Upper lobe of right lung (tissue), 1 donor: ENCODE measurements around the gene RALGPS1. TPM values are rescaled to one million over a fixed set of nuclear protein-coding genes. Genes with fewer than 3 reads are reported as not detected.

ENCODE experiments used
- ATAC-seq: fragments of 200-7000 bp; cut with Tn5 transposase; one replicate; pipeline ENCODE4 v1.9.1; 2020; ENCODE audit warnings: mild to moderate bottlenecking, moderate library complexity
- DNase-seq: peaks from one replicate; pipeline ENCODE4 v3.0.0-alpha.2; 2020
- H3K27ac ChIP-seq: fragments of 200-600 bp; one replicate; pipeline ENCODE4 v1.8.0; 2022
- H3K27me3 ChIP-seq: fragments of 200-600 bp; one replicate; pipeline ENCODE4 v1.8.0; 2022; ENCODE audit warnings: mild to moderate bottlenecking
- H3K36me3 ChIP-seq: fragments of 200-600 bp; one replicate; pipeline ENCODE4 v1.8.0; 2022
- H3K4me1 ChIP-seq: fragments of 200-600 bp; one replicate; pipeline ENCODE4 v1.8.0; 2022
- H3K4me3 ChIP-seq: fragments of 200-600 bp; one replicate; pipeline ENCODE4 v1.8.0; 2022; ENCODE audit warnings: mild to moderate bottlenecking
- H3K9me3 ChIP-seq: fragments of 200-600 bp; one replicate; pipeline ENCODE4 v1.8.0; 2022
- intact Hi-C: fragments of 100-400 bp; cut with DNase I; formaldehyde crosslinking; loops from one replicate; pipeline ENCODE4 v1.11.0; 2022
- total RNA-seq: library from RNA; stranded (reverse); fragmentation: NEBNext Ultra II Directional; extraction: Animal tissue kit (Norgen Biotek cat#: 25700); gene quantifications from one replicate; pipeline ENCODE4 v1.2.1, GENCODE V29; 2021
- TF ChIP-seq, protein P1 (sequence below): fragments of 200-600 bp; IDR thresholded peaks from one replicate; pipeline ENCODE4 v1.8.0; 2022; ENCODE audit warnings: antibody characterized with exemption
- donor health status: DM: no; HTN: yes; CAD: no; lungs with severe emphysema.

Gene RALGPS1
- total RNA-seq, 1 donor from 2014 or later = 15.9 TPM

GRCh38 chr9:127161081-127161624 lies 246.6 kb downstream of the RALGPS1 start:
- Histone ChIP-seq H3K27me3 (no peaks in the 10 kb centered on the region), H3K4me1 (peaks cover 4% of the 10 kb centered on the region), H3K36me3 (no peaks in the 10 kb centered on the region), H3K9me3 (no peaks in the 10 kb centered on the region), H3K27ac (no peak overlapping the region), H3K4me3 (no peak overlapping the region)
- DNase-seq = peak; percentile 38
- intact Hi-C loops = no loop called here
- no peak for ATAC-seq
- TF ChIP-seq, protein P1, sequence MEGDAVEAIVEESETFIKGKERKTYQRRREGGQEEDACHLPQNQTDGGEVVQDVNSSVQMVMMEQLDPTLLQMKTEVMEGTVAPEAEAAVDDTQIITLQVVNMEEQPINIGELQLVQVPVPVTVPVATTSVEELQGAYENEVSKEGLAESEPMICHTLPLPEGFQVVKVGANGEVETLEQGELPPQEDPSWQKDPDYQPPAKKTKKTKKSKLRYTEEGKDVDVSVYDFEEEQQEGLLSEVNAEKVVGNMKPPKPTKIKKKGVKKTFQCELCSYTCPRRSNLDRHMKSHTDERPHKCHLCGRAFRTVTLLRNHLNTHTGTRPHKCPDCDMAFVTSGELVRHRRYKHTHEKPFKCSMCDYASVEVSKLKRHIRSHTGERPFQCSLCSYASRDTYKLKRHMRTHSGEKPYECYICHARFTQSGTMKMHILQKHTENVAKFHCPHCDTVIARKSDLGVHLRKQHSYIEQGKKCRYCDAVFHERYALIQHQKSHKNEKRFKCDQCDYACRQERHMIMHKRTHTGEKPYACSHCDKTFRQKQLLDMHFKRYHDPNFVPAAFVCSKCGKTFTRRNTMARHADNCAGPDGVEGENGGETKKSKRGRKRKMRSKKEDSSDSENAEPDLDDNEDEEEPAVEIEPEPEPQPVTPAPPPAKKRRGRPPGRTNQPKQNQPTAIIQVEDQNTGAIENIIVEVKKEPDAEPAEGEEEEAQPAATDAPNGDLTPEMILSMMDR = no peak

- Histone ChIP-seq H3K4me3 (no peak overlapping the region), H3K27ac (no peak overlapping the region), H3K9me3 (no peaks in the 10 kb centered on the region), H3K36me3 (no peaks in the 10 kb centered on the region), H3K4me1 (peaks cover 4% of the 10 kb centered on the region), H3K27me3 (no peaks in the 10 kb centered on the region)
- ATAC-seq (peak; percentile 30), DNase-seq (no peak)
- intact Hi-C loops = no loop called here
- TF ChIP-seq, protein P1 = no peak
Observed at GRCh38 chr9:127162046-127162863, 247.7 kb downstream of the RALGPS1 start.

DNA sequence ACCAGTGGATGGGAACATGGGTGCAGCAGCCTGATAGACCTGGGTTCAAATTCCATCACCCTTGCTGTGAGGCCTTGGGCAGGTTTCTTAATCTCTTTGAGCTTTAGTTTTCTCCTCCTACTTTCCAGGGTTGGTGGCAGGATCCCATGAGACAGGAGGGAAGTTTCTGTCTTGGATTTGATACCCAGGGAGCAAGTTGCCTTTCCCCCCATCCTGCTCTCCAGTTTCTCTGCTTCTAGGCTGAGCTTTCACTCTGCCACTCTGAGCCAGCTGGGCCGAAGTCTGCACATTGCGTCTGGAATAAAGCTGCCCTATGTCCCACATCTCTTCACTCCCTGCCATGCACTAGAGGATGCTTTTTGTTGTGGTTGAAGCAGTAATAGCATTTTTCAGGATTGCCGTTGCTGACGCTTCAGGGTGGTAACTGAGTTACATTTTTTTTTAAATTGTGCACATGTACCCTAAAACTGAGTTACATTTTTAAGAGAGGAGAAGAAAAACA lies 248.3 kb downstream of the RALGPS1 start:
- no peaks in the 10 kb centered on the region for H3K9me3 ChIP-seq
- no peak overlapping the region for H3K4me3 ChIP-seq
- peak overlapping the region; percentile 11 for H3K27ac ChIP-seq
- DNase-seq = no peak
- H3K36me3 ChIP-seq = no peaks in the 10 kb centered on the region
- H3K27me3 ChIP-seq = no peaks in the 10 kb centered on the region
- H3K4me1 ChIP-seq = peaks cover 4% of the 10 kb centered on the region
- no peak for ATAC-seq
- TF ChIP-seq, protein P1 = no peak
- intact Hi-C loops = no loop called here

GRCh38 chr9:127163409-127163808 lies 248.8 kb downstream of the RALGPS1 start:
- TF ChIP-seq, protein P1 = no peak
- H3K4me1 ChIP-seq = peaks cover 4% of the 10 kb centered on the region
- no peak for DNase-seq
- no peak for ATAC-seq
- no peaks in the 10 kb centered on the region for H3K9me3 ChIP-seq
- no peak overlapping the region for H3K27ac ChIP-seq
- no peak overlapping the region for H3K4me3 ChIP-seq
- intact Hi-C loops = no loop called here
- no peaks in the 10 kb centered on the region for H3K36me3 ChIP-seq
- H3K27me3 ChIP-seq = no peaks in the 10 kb centered on the region

- Histone ChIP-seq H3K9me3 (no peaks in the 10 kb centered on the region), H3K27me3 (no peaks in the 10 kb centered on the region), H3K36me3 (no peaks in the 10 kb centered on the region), H3K27ac (no peak overlapping the region), H3K4me3 (no peak overlapping the region), H3K4me1 (peaks cover 4% of the 10 kb centered on the region)
- ATAC-seq (no peak), DNase-seq (no peak)
- intact Hi-C loops = no loop called here
- TF ChIP-seq, protein P1 = no peak
Observed at GRCh38 chr9:127165116-127165515, 250.5 kb downstream of the RALGPS1 start.
